HepG2 (cell line): Measurements from ENCODE around the gene CCDC87. TPM values are rescaled to one million over a fixed set of nuclear protein-coding genes. Genes with fewer than 3 reads are reported as not detected.

ENCODE experiments used
- AKAP8 ChIP-seq: sonication (generic); formaldehyde crosslinking; IDR thresholded peaks from 2 replicates; pipeline ENCODE4 v1.5.1; 2020; ENCODE audit warnings: mild to moderate bottlenecking, missing genetic modification reagents
- CBFB ChIP-seq: sonication (generic); formaldehyde crosslinking; IDR thresholded peaks from 2 replicates; pipeline ENCODE4 v1.4.0; 2020; ENCODE audit warnings: missing genetic modification reagents
- ELF1 ChIP-seq: sonication (generic); formaldehyde crosslinking; IDR thresholded peaks from 2 replicates; pipeline ENCODE4 v1.4.0; 2020; ENCODE audit warnings: missing genetic modification reagents
- EZH2 ChIP-seq: conservative IDR thresholded peaks from 2 replicates; pipeline ENCODE4 v1.6.1; 2012; ENCODE audit warnings: mild to moderate bottlenecking, low read depth, low read length, moderate library complexity
- HMGA1 ChIP-seq: sonication (generic); formaldehyde crosslinking; conservative IDR thresholded peaks from 2 replicates; pipeline ENCODE4 v1.4.0; 2020; ENCODE audit warnings: missing genetic modification reagents
- HOXA3 ChIP-seq: sonication (generic); formaldehyde crosslinking; IDR thresholded peaks from 2 replicates; pipeline ENCODE4 v1.5.0; 2020; ENCODE audit warnings: missing genetic modification reagents
- MEIS1 ChIP-seq: sonication (generic); formaldehyde crosslinking; IDR thresholded peaks from 2 replicates; pipeline ENCODE4 v1.9.0; 2021; ENCODE audit warnings: mild to moderate bottlenecking, missing genetic modification reagents, moderate library complexity, borderline replicate concordance
- NFRKB ChIP-seq: fragments of 450-650 bp; IDR thresholded peaks from 2 replicates; pipeline ENCODE4 v1.6.1; 2017
- RARG ChIP-seq: sonication (generic); formaldehyde crosslinking; IDR thresholded peaks from 2 replicates; pipeline ENCODE4 v1.4.0; 2020; ENCODE audit warnings: low read depth, mild to moderate bottlenecking, missing genetic modification reagents
- RFX3 ChIP-seq: IDR thresholded peaks from 2 replicates; pipeline ENCODE4 v1.6.1; 2016; ENCODE audit warnings: missing biosample characterization, missing genetic modification reagents
- ZBTB14 ChIP-seq: sonication (generic); formaldehyde crosslinking; IDR thresholded peaks from 2 replicates; pipeline ENCODE4 v1.4.0; 2020; ENCODE audit warnings: missing genetic modification reagents
- ZMYM2 ChIP-seq: sonication (generic); formaldehyde crosslinking; IDR thresholded peaks from 2 replicates; pipeline ENCODE4 v1.8.0; 2022; ENCODE audit warnings: mild to moderate bottlenecking, missing genetic modification reagents
- ZNF251 ChIP-seq: sonication (generic); formaldehyde crosslinking; IDR thresholded peaks from 2 replicates; pipeline ENCODE4 v1.9.0; 2021; ENCODE audit warnings: mild to moderate bottlenecking, missing genetic modification reagents
- ZNF607 ChIP-seq: sonication (generic); formaldehyde crosslinking; IDR thresholded peaks from 2 replicates; pipeline ENCODE4 v1.5.1; 2020; ENCODE audit warnings: missing genetic modification reagents, mild to moderate bottlenecking, borderline replicate concordance
- ZNF616 ChIP-seq: sonication (generic); formaldehyde crosslinking; IDR thresholded peaks from 2 replicates; pipeline ENCODE4 v1.5.0; 2020; ENCODE audit warnings: low read depth, mild to moderate bottlenecking, missing genetic modification reagents
- polyA plus RNA-seq, 8 experiments: library from polyadenylated mRNA; depleted of rRNA in 3 of 8; stranded (reverse) in 7 of 8; unstranded in 1 of 8; fragments of >200 nt; fragmentation: Illumina TruSeq in 4 of 8; extraction: Trizol in 4 of 8; gene quantifications; 2 replicates each; pipeline versions ENCODE4 v1.2.1 to v1.2.3, GENCODE V29; 2011 to 2016; ENCODE audit warnings: low read depth in 4 of 8, missing spikeins in 1 of 8, mixed read lengths in 1 of 8; ENCODE audit not compliant: insufficient read depth in 1 of 8
- total RNA-seq, 5 experiments: library from RNA; depleted of rRNA; stranded (reverse); fragments of >200 nt; fragmentation: Illumina TruSeq; extraction: Trizol; gene quantifications; 2 replicates each; pipeline ENCODE4 v1.2.3, GENCODE V29; 2016; ENCODE audit warnings: low read depth in 1 of 5
- TF ChIP-seq, protein P1 (sequence below): sonication (generic); formaldehyde crosslinking; IDR thresholded peaks from 2 replicates; pipeline ENCODE4 v1.4.0; 2020; ENCODE audit warnings: mild to moderate bottlenecking, missing genetic modification reagents
- TF ChIP-seq, protein P2 (sequence below): IDR thresholded peaks from 2 replicates; pipeline ENCODE4 v1.4.0; 2020; ENCODE audit warnings: mild to moderate bottlenecking, missing genetic modification reagents
- TF ChIP-seq, protein P3 (sequence below): sonication (generic); formaldehyde crosslinking; conservative IDR thresholded peaks from 2 replicates; pipeline ENCODE4 v1.4.0; 2020; ENCODE audit warnings: mild to moderate bottlenecking, missing genetic modification reagents, moderate library complexity

The CCDC87 gene
- total and polyA plus RNA-seq, 2 of the 13 experiments (the other 11 are each of a cell fraction or from before 2014, with no cell fraction given): 0.05 to 0.42 TPM

DNA sequence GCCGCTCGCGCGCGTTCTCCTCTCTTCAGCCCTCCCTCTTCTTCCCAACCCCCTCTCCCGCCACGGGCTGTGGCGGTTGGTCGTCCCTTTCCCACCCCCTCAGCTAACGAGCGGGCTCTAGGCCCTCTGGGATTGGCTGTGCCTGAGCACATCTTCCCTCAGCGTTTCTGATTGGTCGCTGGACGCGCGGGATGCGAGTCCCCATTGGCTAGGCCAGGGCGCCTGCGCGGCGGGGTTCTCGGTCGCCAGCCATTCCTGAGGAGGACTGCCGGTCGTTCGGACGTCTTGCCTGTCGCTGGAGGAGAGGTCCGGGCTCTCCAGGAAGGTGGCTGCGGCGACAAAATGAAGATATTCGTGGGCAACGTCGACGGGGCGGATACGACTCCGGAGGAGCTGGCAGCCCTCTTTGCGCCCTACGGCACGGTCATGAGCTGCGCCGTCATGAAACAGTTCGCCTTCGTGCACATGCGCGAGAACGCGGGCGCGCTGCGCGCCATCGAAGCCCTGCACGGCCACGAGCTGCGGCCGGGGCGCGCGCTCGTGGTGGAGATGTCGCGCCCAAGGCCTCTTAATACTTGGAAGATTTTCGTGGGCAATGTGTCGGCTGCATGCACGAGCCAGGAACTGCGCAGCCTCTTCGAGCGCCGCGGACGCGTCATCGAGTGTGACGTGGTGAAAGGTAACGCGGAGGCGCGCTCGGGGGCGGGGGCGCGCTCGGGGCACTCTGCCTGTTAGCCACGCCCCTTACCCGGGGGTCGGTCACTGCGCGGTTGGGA is 23.7 kb upstream of the CCDC87 start, which contains the start of gene RBM14 (continued):
- TF ChIP-seq HOXA3 (CRISPR knock-in tag): peak; percentile 69
- TF ChIP-seq, protein P1, sequence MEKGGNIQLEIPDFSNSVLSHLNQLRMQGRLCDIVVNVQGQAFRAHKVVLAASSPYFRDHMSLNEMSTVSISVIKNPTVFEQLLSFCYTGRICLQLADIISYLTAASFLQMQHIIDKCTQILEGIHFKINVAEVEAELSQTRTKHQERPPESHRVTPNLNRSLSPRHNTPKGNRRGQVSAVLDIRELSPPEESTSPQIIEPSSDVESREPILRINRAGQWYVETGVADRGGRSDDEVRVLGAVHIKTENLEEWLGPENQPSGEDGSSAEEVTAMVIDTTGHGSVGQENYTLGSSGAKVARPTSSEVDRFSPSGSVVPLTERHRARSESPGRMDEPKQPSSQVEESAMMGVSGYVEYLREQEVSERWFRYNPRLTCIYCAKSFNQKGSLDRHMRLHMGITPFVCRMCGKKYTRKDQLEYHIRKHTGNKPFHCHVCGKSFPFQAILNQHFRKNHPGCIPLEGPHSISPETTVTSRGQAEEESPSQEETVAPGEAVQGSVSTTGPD: no peak
- peak; percentile 38; the same call in 1 of the 2 replicates for TF ChIP-seq ELF1 (CRISPR knock-in tag)
- peak; percentile 97 for TF ChIP-seq ZBTB14 (CRISPR knock-in tag)
- TF ChIP-seq NFRKB: no peak
- TF ChIP-seq HMGA1 (CRISPR knock-in tag): no peak
- TF ChIP-seq, protein P2, sequence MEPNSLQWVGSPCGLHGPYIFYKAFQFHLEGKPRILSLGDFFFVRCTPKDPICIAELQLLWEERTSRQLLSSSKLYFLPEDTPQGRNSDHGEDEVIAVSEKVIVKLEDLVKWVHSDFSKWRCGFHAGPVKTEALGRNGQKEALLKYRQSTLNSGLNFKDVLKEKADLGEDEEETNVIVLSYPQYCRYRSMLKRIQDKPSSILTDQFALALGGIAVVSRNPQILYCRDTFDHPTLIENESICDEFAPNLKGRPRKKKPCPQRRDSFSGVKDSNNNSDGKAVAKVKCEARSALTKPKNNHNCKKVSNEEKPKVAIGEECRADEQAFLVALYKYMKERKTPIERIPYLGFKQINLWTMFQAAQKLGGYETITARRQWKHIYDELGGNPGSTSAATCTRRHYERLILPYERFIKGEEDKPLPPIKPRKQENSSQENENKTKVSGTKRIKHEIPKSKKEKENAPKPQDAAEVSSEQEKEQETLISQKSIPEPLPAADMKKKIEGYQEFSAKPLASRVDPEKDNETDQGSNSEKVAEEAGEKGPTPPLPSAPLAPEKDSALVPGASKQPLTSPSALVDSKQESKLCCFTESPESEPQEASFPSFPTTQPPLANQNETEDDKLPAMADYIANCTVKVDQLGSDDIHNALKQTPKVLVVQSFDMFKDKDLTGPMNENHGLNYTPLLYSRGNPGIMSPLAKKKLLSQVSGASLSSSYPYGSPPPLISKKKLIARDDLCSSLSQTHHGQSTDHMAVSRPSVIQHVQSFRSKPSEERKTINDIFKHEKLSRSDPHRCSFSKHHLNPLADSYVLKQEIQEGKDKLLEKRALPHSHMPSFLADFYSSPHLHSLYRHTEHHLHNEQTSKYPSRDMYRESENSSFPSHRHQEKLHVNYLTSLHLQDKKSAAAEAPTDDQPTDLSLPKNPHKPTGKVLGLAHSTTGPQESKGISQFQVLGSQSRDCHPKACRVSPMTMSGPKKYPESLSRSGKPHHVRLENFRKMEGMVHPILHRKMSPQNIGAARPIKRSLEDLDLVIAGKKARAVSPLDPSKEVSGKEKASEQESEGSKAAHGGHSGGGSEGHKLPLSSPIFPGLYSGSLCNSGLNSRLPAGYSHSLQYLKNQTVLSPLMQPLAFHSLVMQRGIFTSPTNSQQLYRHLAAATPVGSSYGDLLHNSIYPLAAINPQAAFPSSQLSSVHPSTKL (CRISPR knock-in tag): peak; percentile 22; the same call in 1 of the 2 replicates
- 0 out of 2 replicates have a peak, but pooled peaks have one; percentile 69 for TF ChIP-seq MEIS1
- TF ChIP-seq, protein P3, sequence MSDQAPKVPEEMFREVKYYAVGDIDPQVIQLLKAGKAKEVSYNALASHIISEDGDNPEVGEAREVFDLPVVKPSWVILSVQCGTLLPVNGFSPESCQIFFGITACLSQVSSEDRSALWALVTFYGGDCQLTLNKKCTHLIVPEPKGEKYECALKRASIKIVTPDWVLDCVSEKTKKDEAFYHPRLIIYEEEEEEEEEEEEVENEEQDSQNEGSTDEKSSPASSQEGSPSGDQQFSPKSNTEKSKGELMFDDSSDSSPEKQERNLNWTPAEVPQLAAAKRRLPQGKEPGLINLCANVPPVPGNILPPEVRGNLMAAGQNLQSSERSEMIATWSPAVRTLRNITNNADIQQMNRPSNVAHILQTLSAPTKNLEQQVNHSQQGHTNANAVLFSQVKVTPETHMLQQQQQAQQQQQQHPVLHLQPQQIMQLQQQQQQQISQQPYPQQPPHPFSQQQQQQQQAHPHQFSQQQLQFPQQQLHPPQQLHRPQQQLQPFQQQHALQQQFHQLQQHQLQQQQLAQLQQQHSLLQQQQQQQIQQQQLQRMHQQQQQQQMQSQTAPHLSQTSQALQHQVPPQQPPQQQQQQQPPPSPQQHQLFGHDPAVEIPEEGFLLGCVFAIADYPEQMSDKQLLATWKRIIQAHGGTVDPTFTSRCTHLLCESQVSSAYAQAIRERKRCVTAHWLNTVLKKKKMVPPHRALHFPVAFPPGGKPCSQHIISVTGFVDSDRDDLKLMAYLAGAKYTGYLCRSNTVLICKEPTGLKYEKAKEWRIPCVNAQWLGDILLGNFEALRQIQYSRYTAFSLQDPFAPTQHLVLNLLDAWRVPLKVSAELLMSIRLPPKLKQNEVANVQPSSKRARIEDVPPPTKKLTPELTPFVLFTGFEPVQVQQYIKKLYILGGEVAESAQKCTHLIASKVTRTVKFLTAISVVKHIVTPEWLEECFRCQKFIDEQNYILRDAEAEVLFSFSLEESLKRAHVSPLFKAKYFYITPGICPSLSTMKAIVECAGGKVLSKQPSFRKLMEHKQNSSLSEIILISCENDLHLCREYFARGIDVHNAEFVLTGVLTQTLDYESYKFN (CRISPR knock-in tag): peak; percentile 60
- TF ChIP-seq RARG (CRISPR knock-in tag): peak; percentile 86; the same call in 1 of the 2 replicates
- TF ChIP-seq AKAP8 (CRISPR knock-in tag): peak; percentile 77; the same call in 1 of the 2 replicates
- TF ChIP-seq CBFB (CRISPR knock-in tag): peak; percentile 15; the same call in 1 of the 2 replicates
- TF ChIP-seq RFX3 (CRISPR knock-in tag): no peak
- TF ChIP-seq ZNF251 (CRISPR knock-in tag): no peak
- 0 out of 2 replicates have a peak, but pooled peaks have one; percentile 8 for TF ChIP-seq ZMYM2 (CRISPR knock-in tag)
- TF ChIP-seq ZNF607 (CRISPR knock-in tag): 0 out of 2 replicates have a peak, but pooled peaks have one; percentile 53
- no peak for TF ChIP-seq EZH2
- peak; percentile 57 for TF ChIP-seq ZNF616 (CRISPR knock-in tag)
